Neural progenitor cell (in vitro differentiated cells): ENCODE results near the gene ZNF266.

Experiments
- EZH2 ChIP-seq: fragments of 200-600 bp; sonication (generic); IDR thresholded peaks from 2 replicates; pipeline ENCODE4 v1.6.1; 2017; ENCODE audit warnings: antibody characterized with exemption, mild to moderate bottlenecking, moderate library complexity
- TF ChIP-seq, protein P1 (sequence below): fragments of 200-600 bp; sonication (generic); IDR thresholded peaks from 2 replicates; pipeline ENCODE4 v1.5.1; 2017; ENCODE audit warnings: antibody characterized with exemption, mild to moderate bottlenecking

DNA sequence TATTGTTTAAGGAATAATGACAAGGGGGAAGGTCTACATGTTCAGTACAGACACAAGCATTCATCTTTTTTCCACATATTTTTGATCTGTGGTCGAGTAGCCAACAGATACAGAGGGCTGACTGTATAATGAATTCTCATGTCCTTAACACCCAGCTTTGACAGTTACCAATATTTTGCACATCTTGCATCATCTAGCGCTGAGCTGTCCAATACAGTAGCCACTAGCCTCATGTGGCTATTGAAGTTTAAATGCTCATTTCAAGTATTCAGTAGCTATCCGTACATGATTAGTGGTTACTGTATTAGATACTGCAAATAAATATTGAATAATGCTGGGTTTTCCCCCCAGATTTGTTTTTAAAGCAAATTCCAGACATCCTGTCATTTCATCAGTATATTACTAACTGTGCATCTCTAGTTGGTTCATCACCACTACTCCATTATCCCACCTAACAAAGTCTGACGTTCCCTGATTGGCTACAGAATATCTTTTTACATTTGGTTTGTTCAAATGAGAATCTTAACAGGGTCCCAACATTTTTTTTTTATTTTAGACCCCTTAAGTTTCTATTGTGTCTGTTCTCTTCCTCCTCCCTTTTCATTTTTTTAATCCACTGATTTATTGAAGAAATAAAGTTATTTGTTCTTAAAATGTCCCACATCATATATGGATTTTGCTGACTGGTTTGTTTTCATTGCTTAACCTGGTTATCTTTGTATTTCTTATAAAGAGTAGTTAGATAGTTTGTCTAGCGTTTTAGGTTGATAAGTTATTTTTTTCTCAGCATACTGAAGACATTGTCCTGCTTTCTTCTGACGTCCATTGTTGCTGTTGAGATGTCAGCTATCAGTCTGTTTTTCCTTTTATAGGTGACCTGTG lies 64.4 kb downstream of the ZNF266 start:
- TF ChIP-seq, protein P1, sequence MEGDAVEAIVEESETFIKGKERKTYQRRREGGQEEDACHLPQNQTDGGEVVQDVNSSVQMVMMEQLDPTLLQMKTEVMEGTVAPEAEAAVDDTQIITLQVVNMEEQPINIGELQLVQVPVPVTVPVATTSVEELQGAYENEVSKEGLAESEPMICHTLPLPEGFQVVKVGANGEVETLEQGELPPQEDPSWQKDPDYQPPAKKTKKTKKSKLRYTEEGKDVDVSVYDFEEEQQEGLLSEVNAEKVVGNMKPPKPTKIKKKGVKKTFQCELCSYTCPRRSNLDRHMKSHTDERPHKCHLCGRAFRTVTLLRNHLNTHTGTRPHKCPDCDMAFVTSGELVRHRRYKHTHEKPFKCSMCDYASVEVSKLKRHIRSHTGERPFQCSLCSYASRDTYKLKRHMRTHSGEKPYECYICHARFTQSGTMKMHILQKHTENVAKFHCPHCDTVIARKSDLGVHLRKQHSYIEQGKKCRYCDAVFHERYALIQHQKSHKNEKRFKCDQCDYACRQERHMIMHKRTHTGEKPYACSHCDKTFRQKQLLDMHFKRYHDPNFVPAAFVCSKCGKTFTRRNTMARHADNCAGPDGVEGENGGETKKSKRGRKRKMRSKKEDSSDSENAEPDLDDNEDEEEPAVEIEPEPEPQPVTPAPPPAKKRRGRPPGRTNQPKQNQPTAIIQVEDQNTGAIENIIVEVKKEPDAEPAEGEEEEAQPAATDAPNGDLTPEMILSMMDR, result no peak
- no peak for TF ChIP-seq EZH2
